Gastroesophageal sphincter (tissue), 4 donors: Measurements from ENCODE around the gene PVALB. TPM values are rescaled to one million over a fixed set of nuclear protein-coding genes. Genes with fewer than 3 reads are reported as not detected.

ENCODE experiments used
- ATAC-seq: fragments of 150-250 bp; one replicate; pipeline ENCODE4 v1.9.1; 2016; ENCODE audit warnings: mild to moderate bottlenecking, moderate library complexity
- H3K27ac ChIP-seq, 4 donors: fragments of 200-600 bp; sonication (generic) in 3 of 4; 1 replicate in 3 of 4; 2 replicates in 1 of 4; pipeline ENCODE4 v1.5.1; 2016 to 2019
- H3K27me3 ChIP-seq: fragments of 200-600 bp; sonication (generic); one replicate; pipeline ENCODE4 v1.5.1; 2019
- H3K36me3 ChIP-seq, 2 donors: fragments of 200-600 bp; sonication (generic); one replicate each; pipeline ENCODE4 v1.5.1; 2019; ENCODE audit warnings: control low read depth in 1 of 2
- H3K4me1 ChIP-seq, 3 donors: fragments of 200-600 bp; sonication (generic); 1 replicate in 2 of 3; 2 replicates in 1 of 3; pipeline ENCODE4 v1.5.1; 2016 to 2019; ENCODE audit warnings: control low read depth in 2 of 3
- H3K4me3 ChIP-seq, 2 donors: fragments of 200-600 bp; sonication (generic); one replicate each; pipeline ENCODE4 v1.5.1; 2019; ENCODE audit warnings: mild to moderate bottlenecking in 1 of 2, moderate library complexity in 1 of 2
- H3K9me3 ChIP-seq, 3 donors: fragments of 200-600 bp; sonication (generic); one replicate each; pipeline ENCODE4 v1.5.1; 2017 to 2019; ENCODE audit warnings: control low read depth in 2 of 3
- EP300 ChIP-seq: sonication (generic); formaldehyde crosslinking; IDR thresholded peaks from one replicate; pipeline ENCODE4 v1.6.1; 2017; ENCODE audit warnings: antibody characterized with exemption, mild to moderate bottlenecking
- POLR2A ChIP-seq, 2 donors: fragments of 450-650 bp; IDR thresholded peaks; one replicate each; pipeline ENCODE4 v1.6.1; 2017; ENCODE audit warnings: antibody characterized with exemption in 2 of 2, mild to moderate bottlenecking in 2 of 2, moderate library complexity in 1 of 2
- POLR2AphosphoS5 ChIP-seq: sonication (generic); formaldehyde crosslinking; IDR thresholded peaks from one replicate; pipeline ENCODE4 v1.6.1; 2017; ENCODE audit warnings: antibody characterized with exemption
- WGBS, 2 donors: methylation state at CpG; one replicate each; pipeline ENCODE4 v1.1.5; 2018; ENCODE audit warnings: low coverage in 1 of 2; 5-methylcytosine and 5-hydroxymethylcytosine counted together
- total RNA-seq, 4 donors: library from RNA; depleted of rRNA; stranded (reverse); fragments of >200 nt; gene quantifications; one replicate each; pipeline ENCODE4 v1.1.0, GENCODE V29; 2016
- TF ChIP-seq, protein P1 (sequence below), 4 experiments: fragments of 200-600 bp in 2 of 4; fragments of 450-650 bp in 2 of 4; sonication (generic) in 1 of 4; IDR thresholded peaks; one replicate each; pipeline ENCODE4 v1.5.1; 2017 to 2019; ENCODE audit warnings: antibody characterized with exemption in 4 of 4, mild to moderate bottlenecking in 2 of 4, moderate library complexity in 2 of 4

Gene PVALB
- total RNA-seq, 4 donors from 2014 or later: not detected

DNA sequence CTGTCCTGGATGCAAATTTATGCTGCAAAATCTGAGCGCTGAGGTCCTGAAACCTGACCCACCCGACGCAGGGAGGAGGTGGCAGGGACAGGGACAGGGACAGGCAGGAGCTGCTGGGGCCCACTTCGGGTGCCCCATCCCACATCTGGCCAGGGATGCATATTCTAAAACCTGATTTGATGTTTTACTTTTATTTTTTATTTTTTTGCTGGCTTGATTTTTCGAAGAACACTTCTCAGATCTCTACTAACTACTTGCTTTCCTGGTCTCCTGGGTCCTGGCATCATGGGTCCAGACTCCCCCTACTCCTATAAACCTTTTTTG is 652 bp upstream of the PVALB start:
- Histone ChIP-seq H3K27me3 (peaks cover 97% of the 10 kb centered on the region), H3K4me1 (peaks cover 0 to 16% (median 12%) of the 10 kb centered on the region in 3 donors), H3K36me3 (no peaks in the 10 kb centered on the region), H3K27ac (no peak overlapping the region), H3K9me3 (no peaks in the 10 kb centered on the region), H3K4me3 (no peak overlapping the region)
- no peak for TF ChIP-seq EP300
- TF ChIP-seq POLR2AphosphoS5: no peak
- TF ChIP-seq, protein P1, sequence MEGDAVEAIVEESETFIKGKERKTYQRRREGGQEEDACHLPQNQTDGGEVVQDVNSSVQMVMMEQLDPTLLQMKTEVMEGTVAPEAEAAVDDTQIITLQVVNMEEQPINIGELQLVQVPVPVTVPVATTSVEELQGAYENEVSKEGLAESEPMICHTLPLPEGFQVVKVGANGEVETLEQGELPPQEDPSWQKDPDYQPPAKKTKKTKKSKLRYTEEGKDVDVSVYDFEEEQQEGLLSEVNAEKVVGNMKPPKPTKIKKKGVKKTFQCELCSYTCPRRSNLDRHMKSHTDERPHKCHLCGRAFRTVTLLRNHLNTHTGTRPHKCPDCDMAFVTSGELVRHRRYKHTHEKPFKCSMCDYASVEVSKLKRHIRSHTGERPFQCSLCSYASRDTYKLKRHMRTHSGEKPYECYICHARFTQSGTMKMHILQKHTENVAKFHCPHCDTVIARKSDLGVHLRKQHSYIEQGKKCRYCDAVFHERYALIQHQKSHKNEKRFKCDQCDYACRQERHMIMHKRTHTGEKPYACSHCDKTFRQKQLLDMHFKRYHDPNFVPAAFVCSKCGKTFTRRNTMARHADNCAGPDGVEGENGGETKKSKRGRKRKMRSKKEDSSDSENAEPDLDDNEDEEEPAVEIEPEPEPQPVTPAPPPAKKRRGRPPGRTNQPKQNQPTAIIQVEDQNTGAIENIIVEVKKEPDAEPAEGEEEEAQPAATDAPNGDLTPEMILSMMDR (IDR thresholded peaks at IDR 0.05): no peak
- no peak for TF ChIP-seq POLR2A (IDR thresholded peaks at IDR 0.05)
- ATAC-seq: no peak
- 29 to 49% methylated on average over 4 to 5 of the region's 5 CpGs for WGBS, 2 donors

DNA sequence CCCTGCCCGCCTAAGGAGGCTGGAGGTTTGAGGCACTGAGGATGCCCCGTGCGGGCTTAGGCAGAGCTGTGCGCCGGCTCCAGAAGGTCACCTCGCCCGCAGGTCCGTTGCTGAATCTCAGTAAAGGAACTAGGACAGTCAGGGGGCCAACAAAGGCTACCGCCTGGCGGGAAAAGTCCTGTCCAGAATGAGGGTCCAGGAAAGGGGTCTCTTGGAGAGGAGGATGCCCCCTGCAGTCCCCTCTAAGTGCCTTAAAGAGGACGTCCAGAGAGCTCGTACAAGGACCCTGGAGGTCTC is 548 bp downstream of the PVALB start:
- Histone ChIP-seq H3K9me3 (no peaks in the 10 kb centered on the region), H3K27ac (no peak overlapping the region), H3K27me3 (peaks cover 95% of the 10 kb centered on the region), H3K4me1 (peaks cover 0 to 16% (median 12%) of the 10 kb centered on the region in 3 donors), H3K36me3 (no peaks in the 10 kb centered on the region), H3K4me3 (peak overlapping the region in 1 of 2 donors; percentile 41)
- ATAC-seq: no peak
- WGBS, 2 donors: 20% methylated on average over 2 of the region's 12 CpGs; no CpG with 5 or more reads in 1 of the 2 donors
- no peak for TF ChIP-seq POLR2A (IDR thresholded peaks at IDR 0.05)
- TF ChIP-seq, protein P1 (IDR thresholded peaks at IDR 0.05): no peak
- TF ChIP-seq EP300: no peak

DNA sequence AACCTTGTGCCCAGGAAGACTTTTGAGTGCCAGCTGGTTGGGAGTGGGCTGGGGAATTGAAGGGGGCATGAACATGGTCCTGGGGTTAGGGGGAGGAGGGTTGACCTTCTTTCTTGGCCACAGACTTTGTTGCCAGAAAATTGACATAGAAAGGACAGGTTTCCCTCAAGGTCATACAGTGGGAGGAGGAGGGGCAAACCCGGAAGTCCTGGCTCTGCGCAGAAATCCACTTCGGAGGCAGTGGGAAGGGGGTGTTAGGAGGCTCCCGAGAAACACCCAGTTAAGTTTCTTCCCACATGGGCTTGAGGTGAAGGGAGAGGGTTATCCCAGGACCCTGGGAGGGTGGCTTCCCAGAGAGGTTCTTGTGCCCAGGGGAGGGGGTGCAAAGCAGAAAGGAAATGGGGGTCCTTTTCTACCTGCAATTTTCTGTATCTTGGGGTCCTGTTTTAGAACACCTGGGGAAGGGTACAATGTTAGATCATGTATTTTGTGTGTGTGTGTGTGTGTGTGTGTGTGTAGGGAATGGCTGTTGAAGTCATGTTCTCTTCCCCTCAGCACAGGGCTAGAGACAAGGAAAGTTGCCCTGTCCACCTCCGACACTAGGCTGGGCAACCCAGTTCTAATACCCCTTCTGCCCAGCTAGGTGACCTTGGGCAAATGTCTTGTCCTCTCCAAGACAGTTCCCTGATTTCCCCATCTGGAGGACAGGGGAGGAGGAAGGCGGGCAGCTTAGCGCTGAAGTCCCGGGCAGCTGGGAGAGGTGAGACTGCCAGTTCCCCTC is 1.1 kb downstream of the PVALB start:
- 30 to 80% methylated on average over 2 to 4 of the region's 8 CpGs for whole genome bisulfite sequencing, 2 donors
- no peak overlapping the region for H3K4me3 ChIP-seq
- H3K27ac ChIP-seq: no peak overlapping the region
- H3K4me1 ChIP-seq: peaks cover 0 to 16% (median 12%) of the 10 kb centered on the region in 3 donors
- no peaks in the 10 kb centered on the region for H3K9me3 ChIP-seq
- peaks cover 95% of the 10 kb centered on the region for H3K27me3 ChIP-seq
- no peak for TF ChIP-seq POLR2AphosphoS5
- ATAC-seq: no peak
- H3K36me3 ChIP-seq: no peaks in the 10 kb centered on the region

DNA sequence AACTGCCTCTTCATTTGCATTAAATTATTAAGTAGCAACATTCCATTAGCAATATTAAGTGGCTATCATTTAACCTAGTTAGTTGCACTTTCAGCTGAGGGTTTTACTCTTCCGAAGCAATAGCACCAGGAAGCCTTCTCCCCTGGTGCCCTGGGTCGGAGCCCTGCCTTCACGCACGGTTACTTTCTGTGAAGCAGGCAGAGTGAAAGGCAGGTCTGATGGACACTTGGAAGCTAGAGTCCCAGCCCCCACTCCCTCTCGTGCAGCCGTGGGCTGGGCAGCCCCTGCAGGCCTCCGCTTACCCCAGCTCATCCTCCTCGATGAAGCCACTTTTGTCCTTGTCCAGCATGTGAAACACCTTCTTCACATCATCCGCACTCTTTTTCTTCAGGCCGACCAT is 2.0 kb downstream of the PVALB start:
- WGBS, 2 donors: 37 to 100% methylated on average over 1 to 8 of the region's 10 CpGs
- H3K27me3 ChIP-seq: peaks cover 92% of the 10 kb centered on the region

DNA sequence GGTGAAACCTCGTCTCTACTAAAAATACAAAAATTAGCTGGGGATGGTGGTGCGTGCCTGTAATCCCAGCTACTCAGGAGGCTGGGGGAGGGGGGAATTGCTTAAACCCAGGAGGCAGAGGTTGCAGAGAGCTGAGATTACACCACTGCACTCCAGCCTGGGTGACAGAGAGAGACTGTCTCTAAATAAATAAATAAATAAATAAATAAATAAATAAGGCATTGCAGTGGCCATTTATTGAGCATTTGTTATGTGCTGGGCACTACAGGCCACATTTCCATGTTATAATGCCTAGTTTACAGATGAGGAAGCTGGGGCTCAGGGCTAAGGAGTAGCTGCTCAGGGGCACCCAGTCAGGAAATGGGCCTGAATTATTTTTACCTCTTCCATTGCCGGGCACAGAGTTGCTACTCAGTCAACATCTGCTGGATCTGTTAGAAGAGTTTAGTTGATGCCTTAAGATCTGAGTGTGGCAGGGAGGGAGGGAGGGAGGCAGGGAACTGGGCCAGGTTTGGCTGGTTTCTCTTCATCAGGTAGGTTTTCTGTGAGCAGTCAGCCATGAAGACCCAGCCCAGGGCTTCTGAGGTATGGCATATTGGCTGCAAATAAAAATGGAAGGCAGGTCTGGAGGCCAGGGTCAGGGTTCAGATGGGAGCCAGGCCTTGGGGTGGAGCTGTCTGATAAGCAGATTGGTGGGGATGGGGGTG is 5.6 kb downstream of the PVALB start:
- TF ChIP-seq POLR2A (IDR thresholded peaks at IDR 0.05) (no peak), POLR2AphosphoS5 (no peak), EP300 (no peak)
- TF ChIP-seq, protein P1 (IDR thresholded peaks at IDR 0.05): no peak
- Histone ChIP-seq H3K4me1 (peaks cover 0 to 2% (median under 1%) of the 10 kb centered on the region in 3 donors), H3K27me3 (peaks cover 71% of the 10 kb centered on the region), H3K27ac (no peak overlapping the region), H3K4me3 (no peak overlapping the region), H3K36me3 (no peaks in the 10 kb centered on the region), H3K9me3 (no peaks in the 10 kb centered on the region)
- no peak for ATAC-seq
- 76% methylated on average over 3 of the region's 3 CpGs; no CpG with 5 or more reads in 1 of the 2 donors for WGBS, 2 donors

More for the DNA sequence above, 2.0 kb downstream of the PVALB start:
- TF ChIP-seq POLR2A (IDR thresholded peaks at IDR 0.05): no peak
- no peak for TF ChIP-seq POLR2AphosphoS5
- TF ChIP-seq, protein P1 (IDR thresholded peaks at IDR 0.05): no peak
- TF ChIP-seq EP300: no peak
- no peak for ATAC-seq
- Histone ChIP-seq H3K4me3 (no peak overlapping the region), H3K36me3 (no peaks in the 10 kb centered on the region), H3K27ac (no peak overlapping the region), H3K4me1 (peaks cover 0 to 16% (median 12%) of the 10 kb centered on the region in 3 donors), H3K9me3 (no peaks in the 10 kb centered on the region)
